ENCODE measurements around the gene TYROBP. TPM values are rescaled to one million over a fixed set of nuclear protein-coding genes. Genes with fewer than 3 reads are reported as not detected.

The TYROBP gene
- total RNA-seq, 1 experiment from 2014 or later, result not detected

DNA sequence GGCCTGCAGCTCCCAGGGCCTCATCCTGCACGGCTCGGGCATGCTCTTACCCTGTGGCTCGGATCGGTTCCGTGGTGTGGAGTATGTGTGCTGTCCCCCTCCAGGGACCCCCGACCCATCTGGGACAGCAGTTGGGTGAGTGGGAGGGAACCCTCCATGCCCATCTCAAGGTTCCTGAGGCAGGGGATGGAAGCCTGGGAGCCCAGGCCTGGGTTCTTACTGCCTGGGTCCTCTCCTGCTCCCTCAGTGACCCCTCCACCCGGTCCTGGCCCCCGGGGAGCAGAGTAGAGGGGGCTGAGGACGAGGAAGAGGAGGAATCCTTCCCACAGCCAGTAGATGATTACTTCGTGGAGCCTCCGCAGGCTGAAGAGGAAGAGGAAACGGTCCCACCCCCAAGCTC, 36.5 kb downstream of the TYROBP start:
- no peak for DNase-seq (ENCODE audit: low read depth)

DNA sequence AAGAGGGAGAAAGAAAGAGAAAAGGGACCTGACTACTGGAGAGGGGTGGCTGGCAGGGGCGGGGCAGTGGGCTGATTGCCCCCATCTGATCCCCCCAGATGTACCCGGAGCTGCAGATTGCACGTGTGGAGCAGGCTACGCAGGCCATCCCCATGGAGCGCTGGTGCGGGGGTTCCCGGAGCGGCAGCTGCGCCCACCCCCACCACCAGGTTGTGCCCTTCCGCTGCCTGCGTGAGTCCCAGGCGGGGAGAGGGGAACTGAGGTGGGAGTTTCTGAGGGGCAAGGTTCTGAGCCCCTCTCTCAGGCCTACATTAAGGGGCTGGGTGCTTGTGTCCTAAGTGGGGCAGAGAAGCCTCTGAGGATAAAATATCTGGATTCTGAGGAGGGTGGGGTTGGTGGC, 37.3 kb downstream of the TYROBP start:
- DNase-seq (ENCODE audit: low read depth), result no peak

DNA sequence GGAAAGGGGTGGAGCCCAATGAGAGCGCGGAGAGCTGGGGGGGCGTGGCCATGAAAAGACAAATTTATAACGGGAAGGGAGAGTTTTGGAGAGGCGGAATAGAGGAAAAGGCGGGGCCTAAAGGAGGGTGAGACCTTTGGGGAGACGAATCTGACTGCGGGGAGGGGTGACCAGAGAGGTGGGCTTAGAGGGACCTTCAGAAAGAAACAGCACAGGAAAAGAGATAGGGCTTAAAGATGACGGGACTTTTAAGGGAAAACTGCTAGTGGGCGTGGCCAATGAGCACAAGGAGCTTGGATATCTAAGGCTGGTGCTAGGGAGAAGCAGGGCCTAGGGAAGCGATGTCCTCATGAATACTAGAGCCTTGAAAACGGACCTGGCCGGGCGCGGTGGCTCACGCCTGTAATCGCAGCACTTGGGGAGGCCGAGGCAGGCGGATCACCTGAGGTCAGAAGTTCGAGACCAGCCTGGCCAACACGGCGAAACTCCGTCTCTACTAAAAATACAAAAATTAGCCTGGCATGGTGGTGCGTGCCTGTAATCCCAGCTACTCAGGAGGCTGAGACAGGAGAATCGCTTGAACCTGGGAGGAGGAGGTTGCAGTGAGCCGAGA, 37.9 kb downstream of the TYROBP start:
- peak; percentile 82 for DNase-seq (ENCODE audit: low read depth)

- peak; percentile 93 for DNase-seq (ENCODE audit: low read depth)
Measured at GRCh38 chr19:35869327-35870123, 38.6 kb downstream of the TYROBP start.

- DNase-seq (ENCODE audit: low read depth), result no peak
Measured at GRCh38 chr19:35868823-35869326, 39.2 kb downstream of the TYROBP start.

DNA sequence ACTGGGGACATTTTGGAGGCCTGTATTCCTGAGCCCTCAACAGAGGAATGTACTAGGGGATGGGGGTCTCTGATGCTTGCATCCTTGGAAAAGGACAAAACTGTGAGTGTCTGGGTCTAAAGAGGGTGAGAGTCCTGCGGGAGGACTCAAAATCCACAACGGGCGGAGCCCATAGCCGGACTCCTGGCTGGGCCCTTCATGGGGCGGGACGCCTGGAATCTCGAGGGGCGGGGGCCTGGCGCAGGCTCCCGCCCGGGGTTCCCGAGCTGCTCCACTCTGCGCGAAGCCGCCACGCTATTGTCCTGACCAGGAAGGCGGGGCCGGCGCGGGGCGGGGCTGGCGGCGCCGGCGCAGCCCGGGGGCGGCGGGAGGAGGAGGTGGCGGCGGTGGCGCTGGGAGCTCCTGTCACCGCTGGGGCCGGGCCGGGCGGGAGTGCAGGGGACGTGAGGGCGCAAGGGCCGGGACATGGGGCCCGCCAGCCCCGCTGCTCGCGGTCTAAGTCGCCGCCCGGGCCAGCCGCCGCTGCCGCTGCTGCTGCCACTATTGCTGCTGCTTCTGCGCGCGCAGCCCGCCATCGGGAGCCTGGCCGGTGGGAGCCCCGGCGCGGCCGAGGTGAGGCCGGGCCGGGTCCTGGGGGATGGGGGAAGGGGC, 39.8 kb downstream of the TYROBP start, which contains the start of gene APLP1:
TSS of gene APLP1 (plus strand) at position 403 of the 651 bp plus-strand sequence. CDS start at position 466, 63 bp downstream.
- DNase-seq (ENCODE audit: low read depth), result peak; percentile 64

GRCh38 chr19:35863018-35863417, 45.1 kb downstream of the TYROBP start:
- DNase-seq (ENCODE audit: low read depth), result no peak

DNA sequence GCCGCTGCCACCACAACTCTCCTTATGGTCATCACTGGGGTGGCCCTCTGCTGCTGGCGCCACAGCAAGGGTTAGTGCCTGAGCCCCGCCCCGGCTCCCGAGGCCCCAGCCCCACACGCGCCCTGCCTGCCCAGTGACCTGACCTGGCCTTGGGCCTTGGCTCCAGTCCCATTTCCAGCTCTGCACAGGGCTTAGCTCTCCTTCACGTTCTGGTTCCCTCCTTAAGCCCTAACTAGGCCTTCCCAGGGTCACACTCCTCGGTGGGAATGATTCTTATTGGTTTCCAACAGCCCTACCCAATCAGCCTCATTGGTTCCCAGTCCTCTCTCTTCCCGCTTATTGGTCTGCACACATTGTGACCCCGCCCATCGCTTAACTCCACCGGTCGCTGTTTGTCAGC, 45.6 kb downstream of the TYROBP start:
- no peak for DNase-seq (ENCODE audit: low read depth)

- DNase-seq (ENCODE audit: low read depth), result no peak
Measured at GRCh38 chr19:35861640-35862160, 46.4 kb downstream of the TYROBP start.

DNA sequence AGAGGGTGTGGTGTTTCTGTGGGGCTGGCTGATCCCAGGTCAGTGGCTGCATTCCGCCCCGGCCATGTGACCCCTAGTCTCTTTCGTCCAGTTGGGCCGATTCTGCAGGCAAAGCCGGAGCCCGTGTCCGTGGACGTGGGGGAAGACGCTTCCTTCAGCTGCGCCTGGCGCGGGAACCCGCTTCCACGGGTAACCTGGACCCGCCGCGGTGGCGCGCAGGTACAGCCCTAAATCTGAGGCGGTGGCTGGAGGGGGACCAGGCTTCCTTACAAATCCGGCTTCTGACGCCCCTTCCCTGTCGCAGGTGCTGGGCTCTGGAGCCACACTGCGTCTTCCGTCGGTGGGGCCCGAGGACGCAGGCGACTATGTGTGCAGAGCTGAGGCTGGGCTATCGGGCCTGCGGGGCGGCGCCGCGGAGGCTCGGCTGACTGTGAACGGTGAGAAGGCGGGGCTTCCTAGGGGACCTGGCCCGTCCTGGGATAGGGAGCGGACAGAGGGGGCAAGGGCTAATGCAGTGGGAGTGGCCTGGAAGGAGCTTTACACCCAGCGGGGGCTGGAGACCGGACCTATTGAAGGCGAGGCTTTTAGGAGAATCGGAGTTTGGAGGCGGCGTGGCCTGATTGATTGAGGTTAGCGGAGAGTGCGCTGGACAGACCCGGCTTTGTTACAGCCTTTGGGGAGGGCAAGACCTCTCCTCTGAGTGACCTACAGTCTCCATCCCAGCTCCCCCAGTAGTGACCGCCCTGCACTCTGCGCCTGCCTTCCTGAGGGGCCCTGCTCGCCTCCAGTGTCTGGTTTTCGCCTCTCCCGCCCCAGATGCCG, 47.1 kb downstream of the TYROBP start:
- no peak for DNase-seq (ENCODE audit: low read depth)

GRCh38 chr19:35860436-35860817, 47.7 kb downstream of the TYROBP start:
- no peak for DNase-seq (ENCODE audit: low read depth)

DNA sequence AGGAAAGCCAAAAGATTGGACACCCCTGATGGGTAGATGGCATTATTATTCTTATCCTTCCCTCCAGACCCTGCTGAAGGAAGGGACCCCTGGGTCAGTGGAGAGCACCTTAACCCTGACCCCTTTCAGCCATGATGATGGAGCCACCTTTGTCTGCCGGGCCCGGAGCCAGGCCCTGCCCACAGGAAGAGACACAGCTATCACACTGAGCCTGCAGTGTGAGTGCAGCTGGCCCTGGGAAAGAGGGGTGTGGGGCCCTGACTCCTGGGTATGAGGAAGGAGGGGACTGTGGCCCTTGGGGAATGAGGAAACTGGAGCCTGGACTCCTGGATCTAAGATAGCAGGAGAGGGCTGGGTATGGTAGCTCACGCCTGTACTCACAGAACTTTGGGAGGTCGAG, 48.7 kb downstream of the TYROBP start:
- no peak for DNase-seq (ENCODE audit: low read depth)

GRCh38 chr19:35858311-35858710, 49.8 kb downstream of the TYROBP start:
- no peak for DNase-seq (ENCODE audit: low read depth)

- DNase-seq (ENCODE audit: low read depth), result peak; percentile 38
Measured at GRCh38 chr19:35856546-35857149, 51.4 kb downstream of the TYROBP start, which contains the start of gene KIRREL2. KIRREL2 (plus strand) TSS chr19:35856911; CDS start chr19:35857120, 209 bp downstream.

Other genes with a start within 250 kb of the TYROBP start
- gene UPK1A, start 241.8 kb downstream of the TYROBP start, total RNA-seq (2014; rRNA removed; shearing (Covaris generic)), result not detected in 2 replicates
- 0.06 TPM in 1 of 2 replicates, not detected in the other for gene ZBTB32, start 203.7 kb downstream of the TYROBP start, total RNA-seq (2014; rRNA removed; shearing (Covaris generic))
- gene KMT2B, start 190.3 kb downstream of the TYROBP start, total RNA-seq (2014; rRNA removed; shearing (Covaris generic)), result 6.3 and 18.6 TPM in 2 replicates
- gene IGFLR1, start 165.8 kb downstream of the TYROBP start, total RNA-seq (2014; rRNA removed; shearing (Covaris generic)), result 2.8 and 3.9 TPM in 2 replicates
- 9.6 and 16.7 TPM in 2 replicates for gene U2AF1L4, start 162.9 kb downstream of the TYROBP start, total RNA-seq (2014; rRNA removed; shearing (Covaris generic))
- gene PSENEN, start 162.6 kb downstream of the TYROBP start, total RNA-seq (2014; rRNA removed; shearing (Covaris generic)), result 52.4 and 63.9 TPM in 2 replicates
- 13.3 and 13.8 TPM in 2 replicates for gene LIN37, start 159.7 kb downstream of the TYROBP start, total RNA-seq (2014; rRNA removed; shearing (Covaris generic))
- gene HSPB6, start 151.3 kb downstream of the TYROBP start, total RNA-seq (2014; rRNA removed; shearing (Covaris generic)), result 0.06 TPM in 1 of 2 replicates, not detected in the other
- gene PROSER3, start 150.1 kb downstream of the TYROBP start, total RNA-seq (2014; rRNA removed; shearing (Covaris generic)), result 1.6 and 3.2 TPM in 2 replicates
- gene ARHGAP33, start 132.7 kb downstream of the TYROBP start, total RNA-seq (2014; rRNA removed; shearing (Covaris generic)), result 7.0 and 9.0 TPM in 2 replicates
- gene PRODH2, start 95.5 kb downstream of the TYROBP start, total RNA-seq (2014; rRNA removed; shearing (Covaris generic)), result not detected in 2 replicates
- not detected in 2 replicates for gene NPHS1, start 55.8 kb downstream of the TYROBP start, total RNA-seq (2014; rRNA removed; shearing (Covaris generic))
- 0.34 and 0.60 TPM in 2 replicates for gene KIRREL2, start 51.4 kb downstream of the TYROBP start, total RNA-seq (2014; rRNA removed; shearing (Covaris generic))
- gene APLP1, start 39.7 kb downstream of the TYROBP start, total RNA-seq (2014; rRNA removed; shearing (Covaris generic)), result 2.5 and 6.5 TPM in 2 replicates
- 8.5 and 33.9 TPM in 2 replicates for gene NFKBID, start 7.8 kb downstream of the TYROBP start, total RNA-seq (2014; rRNA removed; shearing (Covaris generic))
- gene HCST, start 5.8 kb downstream of the TYROBP start, total RNA-seq (2014; rRNA removed; shearing (Covaris generic)), result not detected in 2 replicates
- 1.2 and 1.4 TPM in 2 replicates for gene LRFN3, start 28.1 kb upstream of the TYROBP start, total RNA-seq (2014; rRNA removed; shearing (Covaris generic))
- gene SDHAF1, start 86.9 kb upstream of the TYROBP start, total RNA-seq (2014; rRNA removed; shearing (Covaris generic)), result 44.7 and 49.8 TPM in 2 replicates
- not detected in 2 replicates for gene SYNE4, start 100.5 kb upstream of the TYROBP start, total RNA-seq (2014; rRNA removed; shearing (Covaris generic))
- gene ALKBH6, start 105.9 kb upstream of the TYROBP start, total RNA-seq (2014; rRNA removed; shearing (Covaris generic)), result 15.4 and 32.2 TPM in 2 replicates
- 0.69 and 1.0 TPM in 2 replicates for gene CLIP3, start 124.6 kb upstream of the TYROBP start, total RNA-seq (2014; rRNA removed; shearing (Covaris generic))
- gene THAP8, start 146.0 kb upstream of the TYROBP start, total RNA-seq (2014; rRNA removed; shearing (Covaris generic)), result 0.54 and 0.86 TPM in 2 replicates
- 14.6 and 19.8 TPM in 2 replicates for gene WDR62, start 146.6 kb upstream of the TYROBP start, total RNA-seq (2014; rRNA removed; shearing (Covaris generic))
- not detected in 2 replicates for gene OVOL3, start 202.8 kb upstream of the TYROBP start, total RNA-seq (2014; rRNA removed; shearing (Covaris generic))
- gene POLR2I, start 206.6 kb upstream of the TYROBP start, total RNA-seq (2014; rRNA removed; shearing (Covaris generic)), result 68.9 and 105 TPM in 2 replicates
- 354 and 373 TPM in 2 replicates for gene TBCB, start 207.2 kb upstream of the TYROBP start, total RNA-seq (2014; rRNA removed; shearing (Covaris generic))
- 122 and 257 TPM in 2 replicates for gene CAPNS1, start 231.8 kb upstream of the TYROBP start, total RNA-seq (2014; rRNA removed; shearing (Covaris generic))
- gene COX7A1, start 244.2 kb upstream of the TYROBP start, total RNA-seq (2014; rRNA removed; shearing (Covaris generic)), result not detected in 2 replicates